IPS-15b (cell line): ENCODE results near the gene FNDC11.
"Not testable (repeated sequence)": the region's sequence is repeated elsewhere in the genome, so short reads cannot be mapped to it uniquely, and the experiment has no call there.

Source experiments
- H3K27me3 ChIP-seq: one replicate; pipeline ENCODE4 v1.6.1; 2013; ENCODE audit warnings: low read length; ENCODE audit not compliant: control insufficient read depth, insufficient read depth
- H3K36me3 ChIP-seq: one replicate; pipeline ENCODE4 v1.6.1; 2013; ENCODE audit warnings: low read length; ENCODE audit not compliant: control insufficient read depth, insufficient read depth
- H3K4me1 ChIP-seq: one replicate; pipeline ENCODE4 v1.6.1; 2013; ENCODE audit warnings: mild to moderate bottlenecking, low read length; ENCODE audit not compliant: control insufficient read depth, insufficient read depth
- H3K4me3 ChIP-seq: one replicate; pipeline ENCODE4 v1.5.1; 2013; ENCODE audit warnings: low read depth, low read length
- H3K9ac ChIP-seq: one replicate; pipeline ENCODE4 v1.6.1; 2013; ENCODE audit warnings: low read depth, mild to moderate bottlenecking, low read length
- H3K9me3 ChIP-seq: one replicate; pipeline ENCODE4 v1.6.1; 2013; ENCODE audit warnings: mild to moderate bottlenecking, low read length; ENCODE audit not compliant: control insufficient read depth, insufficient read depth

FNDC11 gene

GRCh38 chr20:63552481-63553249 lies 1.3 kb upstream of the FNDC11 start:
- H3K4me3 ChIP-seq: peak overlapping the region; percentile 41
- peak overlapping the region; percentile 47 for H3K9ac ChIP-seq
- H3K9me3 ChIP-seq: no peaks in the 10 kb centered on the region
- no peaks in the 10 kb centered on the region for H3K36me3 ChIP-seq
- peaks cover 8% of the 10 kb centered on the region for H3K4me1 ChIP-seq
- H3K27me3 ChIP-seq: no peaks in the 10 kb centered on the region

- H3K36me3 ChIP-seq: no peaks in the 10 kb centered on the region
- H3K4me3 ChIP-seq: peak overlapping the region; percentile 67
- peak overlapping the region; percentile 47 for H3K9ac ChIP-seq
- no peaks in the 10 kb centered on the region for H3K27me3 ChIP-seq
- H3K4me1 ChIP-seq: peaks cover 6% of the 10 kb centered on the region
- H3K9me3 ChIP-seq: no peaks in the 10 kb centered on the region
Observed at GRCh38 chr20:63553251-63553932, 567 bp upstream of the FNDC11 start.

- no peaks in the 10 kb centered on the region for H3K27me3 ChIP-seq
- peak overlapping the region; percentile 65 for H3K9ac ChIP-seq
- no peaks in the 10 kb centered on the region for H3K9me3 ChIP-seq
- no peaks in the 10 kb centered on the region for H3K36me3 ChIP-seq
- H3K4me1 ChIP-seq: peaks cover 3% of the 10 kb centered on the region
- H3K4me3 ChIP-seq: peak overlapping the region; percentile 41
Observed at GRCh38 chr20:63554361-63555278, 661 bp downstream of the FNDC11 start.

GRCh38 chr20:63555661-63556381 lies 1.9 kb downstream of the FNDC11 start:
- H3K9me3 ChIP-seq: no peaks in the 10 kb centered on the region
- H3K36me3 ChIP-seq: peaks cover 8% of the 10 kb centered on the region
- H3K4me3 ChIP-seq: no peak overlapping the region
- H3K9ac ChIP-seq: no peak overlapping the region
- peaks cover 3% of the 10 kb centered on the region for H3K4me1 ChIP-seq
- H3K27me3 ChIP-seq: no peaks in the 10 kb centered on the region

- no peak overlapping the region for H3K9ac ChIP-seq
- no peaks in the 10 kb centered on the region for H3K9me3 ChIP-seq
- H3K27me3 ChIP-seq: no peaks in the 10 kb centered on the region
- H3K36me3 ChIP-seq: peaks cover 15% of the 10 kb centered on the region
- peaks cover 3% of the 10 kb centered on the region for H3K4me1 ChIP-seq
- no peak overlapping the region for H3K4me3 ChIP-seq
Observed at GRCh38 chr20:63556873-63557478, 3.0 kb downstream of the FNDC11 start.

GRCh38 chr20:63557481-63557891 lies 3.5 kb downstream of the FNDC11 start:
- H3K27me3 ChIP-seq: no peaks in the 10 kb centered on the region
- peaks cover 3% of the 10 kb centered on the region for H3K4me1 ChIP-seq
- no peaks in the 10 kb centered on the region for H3K9me3 ChIP-seq
- no peak overlapping the region for H3K4me3 ChIP-seq
- H3K36me3 ChIP-seq: peaks cover 15% of the 10 kb centered on the region
- no peak overlapping the region for H3K9ac ChIP-seq

GRCh38 chr20:63558804-63559484 lies 5.0 kb downstream of the FNDC11 start:
- Histone ChIP-seq H3K9me3 (no peaks in the 10 kb centered on the region), H3K9ac (no peak overlapping the region), H3K27me3 (no peaks in the 10 kb centered on the region), H3K36me3 (peaks cover 20% of the 10 kb centered on the region), H3K4me1 (no peaks in the 10 kb centered on the region), H3K4me3 (no peak overlapping the region)

GRCh38 chr20:63559485-63560332 lies 5.8 kb downstream of the FNDC11 start:
- H3K27me3 ChIP-seq: not testable (repeated sequence)
- H3K36me3 ChIP-seq: peaks cover 26% of the 10 kb centered on the region

GRCh38 chr20:63560333-63560805 lies 6.4 kb downstream of the FNDC11 start:
- no peak overlapping the region for H3K4me3 ChIP-seq
- H3K9ac ChIP-seq: no peak overlapping the region
- H3K36me3 ChIP-seq: peaks cover 30% of the 10 kb centered on the region
- no peaks in the 10 kb centered on the region for H3K4me1 ChIP-seq
- H3K9me3 ChIP-seq: no peaks in the 10 kb centered on the region
- no peaks in the 10 kb centered on the region for H3K27me3 ChIP-seq

More at GRCh38 chr20:63559485-63560332, 5.8 kb downstream of the FNDC11 start:
- H3K4me3 ChIP-seq, H3K9ac ChIP-seq, H3K4me1 ChIP-seq, H3K9me3 ChIP-seq: not testable (repeated sequence)
